Measurements from ENCODE around the gene ZNF48. TPM values are rescaled to one million over a fixed set of nuclear protein-coding genes. Genes with fewer than 3 reads are reported as not detected.

The ZNF48 gene
- total RNA-seq, 2 experiments from 2014 or later, result 17.3 to 18.8 TPM

DNA sequence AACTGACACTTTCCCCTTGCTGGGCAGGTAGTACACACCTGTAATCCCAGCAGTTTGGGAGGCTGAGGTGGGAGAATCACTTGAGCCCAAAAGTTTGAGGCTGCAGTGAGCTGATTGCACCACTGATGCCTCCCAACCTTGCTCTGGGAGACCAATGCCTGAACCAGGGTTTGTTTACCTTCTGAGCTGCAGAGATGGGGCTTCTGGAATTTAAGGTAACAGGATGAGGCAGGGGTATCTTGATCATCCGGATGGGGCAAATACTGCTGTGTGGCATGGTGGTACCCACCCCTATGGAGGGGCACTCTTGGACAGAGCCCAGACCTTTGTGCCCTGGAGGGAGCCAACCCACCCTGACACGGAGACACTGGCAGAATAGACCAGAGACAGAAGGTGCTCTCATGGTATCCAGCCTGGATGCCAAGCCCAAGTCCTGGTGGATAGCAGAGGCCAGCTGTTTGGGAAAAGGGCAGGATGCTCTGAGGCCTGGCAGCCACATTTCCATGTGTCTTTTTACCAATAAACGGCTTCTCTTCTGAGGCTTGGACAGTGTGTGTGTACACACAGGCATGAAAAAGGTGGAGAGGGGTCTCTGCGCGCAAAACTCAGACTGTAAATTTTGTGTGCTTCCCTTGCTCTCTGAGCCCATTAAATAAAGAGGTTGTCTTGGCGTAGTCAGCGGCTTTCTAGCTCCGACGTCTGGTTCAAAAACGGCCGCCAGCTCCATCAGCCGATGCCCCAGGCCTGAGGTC, 4.4 kb downstream of the ZNF48 start:
- Histone ChIP-seq H3K36me3 (ENCODE audit: insufficient read depth, low read length) (peaks cover 30% of the 10 kb centered on the region), H3K79me2 (ENCODE audit: insufficient read depth, low read depth, low read length) (peaks cover 17% of the 10 kb centered on the region), H3K4me1 (ENCODE audit: insufficient read depth, low read length, poor library complexity, severe bottlenecking) (peaks cover 12% of the 10 kb centered on the region), H2AFZ (ENCODE audit: low read length) (no peak overlapping the region; the same call in 1 of the 2 replicates), H3K9me3 (ENCODE audit: low read length) (no peaks in the 10 kb centered on the region), H3K4me2 (ENCODE audit: low read length) (peak overlapping the region; percentile 60), H4K20me1 (ENCODE audit: insufficient read depth, low read length) (0 out of 2 replicates have a peak, but pooled peaks cover 5% of the 10 kb centered on the region), H3K4me3 (ENCODE audit: low read depth, low read length, poor library complexity, severe bottlenecking) (peak overlapping the region; percentile 63), H3K27ac (ENCODE audit: low read depth, low read length, poor library complexity, severe bottlenecking) (no peak overlapping the region), H3K9me2 (ENCODE audit: insufficient read depth, low read length) (no peaks in the 10 kb centered on the region)
- ChIA-PET POLR2A (interaction anchor here (1.2 kb wide), 2 partner anchors 8 to 17 kb away, joined by 3 to 5 read pairs; partner anchors contain the start of gene SEPTIN1), CTCF (ENCODE audit: unreplicated experiment) (interaction anchor here (0.7 kb wide), 1 partner anchor 438 kb away, joined by 3 read pairs; the partner anchor contains the start of gene TMEM219)
- BruUV-seq (replicated peaks), result no TSS peak
- TF ChIP-seq, protein P1, sequence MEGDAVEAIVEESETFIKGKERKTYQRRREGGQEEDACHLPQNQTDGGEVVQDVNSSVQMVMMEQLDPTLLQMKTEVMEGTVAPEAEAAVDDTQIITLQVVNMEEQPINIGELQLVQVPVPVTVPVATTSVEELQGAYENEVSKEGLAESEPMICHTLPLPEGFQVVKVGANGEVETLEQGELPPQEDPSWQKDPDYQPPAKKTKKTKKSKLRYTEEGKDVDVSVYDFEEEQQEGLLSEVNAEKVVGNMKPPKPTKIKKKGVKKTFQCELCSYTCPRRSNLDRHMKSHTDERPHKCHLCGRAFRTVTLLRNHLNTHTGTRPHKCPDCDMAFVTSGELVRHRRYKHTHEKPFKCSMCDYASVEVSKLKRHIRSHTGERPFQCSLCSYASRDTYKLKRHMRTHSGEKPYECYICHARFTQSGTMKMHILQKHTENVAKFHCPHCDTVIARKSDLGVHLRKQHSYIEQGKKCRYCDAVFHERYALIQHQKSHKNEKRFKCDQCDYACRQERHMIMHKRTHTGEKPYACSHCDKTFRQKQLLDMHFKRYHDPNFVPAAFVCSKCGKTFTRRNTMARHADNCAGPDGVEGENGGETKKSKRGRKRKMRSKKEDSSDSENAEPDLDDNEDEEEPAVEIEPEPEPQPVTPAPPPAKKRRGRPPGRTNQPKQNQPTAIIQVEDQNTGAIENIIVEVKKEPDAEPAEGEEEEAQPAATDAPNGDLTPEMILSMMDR (conservative IDR thresholded peaks at IDR 0.05; ENCODE audit: low read length), result no peak
- TF ChIP-seq EZH2phosphoT487 (IDR thresholded peaks at IDR 0.05; ENCODE audit: borderline replicate concordance, low read depth, low read length), result no peak
- no peak for DNase-seq (ENCODE audit: low spot score)
- intact Hi-C loops (cut with micrococcal nuclease; ENCODE audit: unreplicated experiment), result loop anchor here (10.0 kb wide), 1 partner anchor 305 kb away; the partner anchor contains the start of genes TBX6 and YPEL3

DNA sequence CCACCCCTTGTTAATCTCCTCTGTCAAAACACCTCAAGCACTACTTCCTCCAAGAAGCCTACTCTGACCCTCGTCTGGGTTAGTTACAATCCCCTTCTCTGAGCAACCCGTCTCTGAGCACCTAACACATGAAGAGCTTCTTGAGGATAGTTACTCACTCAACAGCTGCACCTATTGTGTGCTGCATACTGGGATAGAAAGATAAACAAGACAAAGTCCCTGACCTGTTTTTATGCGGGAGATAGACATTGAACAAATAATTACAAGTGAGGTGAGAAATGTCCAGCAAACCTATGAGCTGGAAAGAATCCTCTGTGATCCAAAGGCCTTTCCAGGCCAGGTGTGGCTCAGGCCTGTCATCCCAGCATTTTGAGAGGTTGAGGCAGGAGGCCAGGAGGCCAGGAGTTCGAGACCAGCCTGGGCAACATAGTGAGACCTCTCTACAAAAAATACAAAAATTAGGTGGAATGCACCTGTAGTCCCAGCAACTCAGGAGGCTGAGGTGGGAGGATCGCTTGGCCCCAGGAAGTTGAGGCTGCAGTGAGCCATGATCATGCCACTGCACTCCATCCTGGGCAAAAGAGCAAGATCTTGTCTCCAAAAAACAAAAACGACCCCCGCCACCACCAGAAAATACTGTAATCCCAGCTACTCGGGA, 6.7 kb downstream of the ZNF48 start:
- Histone ChIP-seq H2AFZ (ENCODE audit: low read length) (no peak overlapping the region), H3K9me3 (ENCODE audit: low read length) (no peaks in the 10 kb centered on the region), H3K79me2 (ENCODE audit: insufficient read depth, low read depth, low read length) (peaks cover 4% of the 10 kb centered on the region), H3K27ac (ENCODE audit: low read depth, low read length, poor library complexity, severe bottlenecking) (no peak overlapping the region), H3K9me2 (ENCODE audit: insufficient read depth, low read length) (no peaks in the 10 kb centered on the region), H3K36me3 (ENCODE audit: insufficient read depth, low read length) (peaks cover 29% of the 10 kb centered on the region), H3K4me2 (ENCODE audit: low read length) (no peak overlapping the region), H3K4me1 (ENCODE audit: insufficient read depth, low read length, poor library complexity, severe bottlenecking) (peaks cover 7% of the 10 kb centered on the region), H3K4me3 (ENCODE audit: low read depth, low read length, poor library complexity, severe bottlenecking) (no peak overlapping the region), H4K20me1 (ENCODE audit: insufficient read depth, low read length) (0 out of 2 replicates have a peak, but pooled peaks cover 4% of the 10 kb centered on the region)
- ChIA-PET POLR2A (interaction anchor here (1.6 kb wide), 1 partner anchor 19 kb away, joined by 3 read pairs; no protein-coding TSS in a partner anchor), CTCF (ENCODE audit: unreplicated experiment) (no interaction called here)
- no TSS peak for BruUV-seq (replicated peaks)
- no peak for DNase-seq (ENCODE audit: low spot score)
- TF ChIP-seq EZH2phosphoT487 (IDR thresholded peaks at IDR 0.05; ENCODE audit: borderline replicate concordance, low read depth, low read length), result no peak
- TF ChIP-seq, protein P1 (conservative IDR thresholded peaks at IDR 0.05; ENCODE audit: low read length), result no peak
- intact Hi-C loops (cut with micrococcal nuclease; ENCODE audit: unreplicated experiment), result loop anchor here (10.0 kb wide), 1 partner anchor 307 kb away; the partner anchor contains the start of genes TBX6 and YPEL3

Measured in OCI-LY7 (cell line).